ENCODE results near the gene SCMH1.

SCMH1 gene

DNA sequence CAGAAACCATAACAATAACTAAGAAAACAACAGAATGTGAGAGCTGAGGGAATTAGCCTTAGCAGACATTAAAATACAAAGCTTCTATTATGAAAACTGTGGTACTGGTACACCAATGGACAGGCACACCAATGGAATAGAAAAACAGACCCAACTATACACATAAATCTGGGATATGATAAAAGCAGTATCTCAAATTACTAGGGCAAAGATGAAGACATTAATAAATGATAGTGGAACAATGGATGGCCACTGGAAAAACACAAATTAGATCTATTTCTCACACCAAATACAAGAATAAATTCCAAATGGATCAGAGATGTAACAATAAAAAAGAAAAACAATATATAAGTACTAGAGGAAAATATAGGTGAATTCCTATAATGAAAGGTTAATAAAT, 155.2 kb downstream of the SCMH1 start:
- Histone ChIP-seq H3K4me3 (ENCODE audit: low read depth, low read length) (no peak overlapping the region), H3K36me3 (ENCODE audit: control insufficient read depth in 2 of 2, insufficient read depth in 1 of 2, low read length in 2 of 2) (peaks cover 0 to 4% of the 10 kb centered on the region in 2 experiments; a peak in 1 of 3 replicates), H3K27ac (ENCODE audit: extremely low read depth, low read depth, low read length) (no peak overlapping the region), H3K9me3 (ENCODE audit: control insufficient read depth, insufficient read depth, low read depth, low read length) (no peaks in the 10 kb centered on the region), H3K4me1 (ENCODE audit: control insufficient read depth, insufficient read depth, low read length) (no peaks in the 10 kb centered on the region)
- ChIA-PET CTCF (no interaction called here), POLR2A (interaction anchor here (0.6 to 0.7 kb wide), 2 partner anchors 14 to 349 kb away, joined by 3 read pairs; no protein-coding TSS in a partner anchor)
- TF ChIP-seq ZNF37A (tag by site-specific recombination; IDR thresholded peaks at IDR 0.05) (no peak), ZBTB17 (tag by site-specific recombination; IDR thresholded peaks at IDR 0.05) (peak; percentile 86)

DNA sequence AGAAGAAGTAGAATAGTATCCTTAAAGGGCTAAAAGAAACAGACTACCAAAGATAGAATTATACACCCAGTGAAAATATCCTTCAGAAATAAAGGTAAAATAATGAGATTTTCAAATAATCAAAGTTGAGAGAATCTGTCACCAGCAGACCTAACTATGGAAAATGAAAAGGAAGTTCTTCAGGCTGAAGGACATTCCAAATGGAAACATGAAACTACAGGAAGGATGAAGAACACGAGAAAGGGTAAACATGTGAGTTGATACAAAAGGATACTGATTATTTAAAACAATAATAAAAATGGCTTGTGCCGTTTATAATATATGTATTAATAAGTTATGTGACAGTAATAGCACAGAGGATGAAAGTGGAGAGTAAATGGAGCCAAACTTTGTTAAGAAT, 163.5 kb downstream of the SCMH1 start:
- ChIA-PET POLR2A (no interaction called here), CTCF (interaction anchor here (0.7 kb wide), 1 partner anchor 76 kb away, joined by 3 read pairs; no protein-coding TSS in a partner anchor)

DNA sequence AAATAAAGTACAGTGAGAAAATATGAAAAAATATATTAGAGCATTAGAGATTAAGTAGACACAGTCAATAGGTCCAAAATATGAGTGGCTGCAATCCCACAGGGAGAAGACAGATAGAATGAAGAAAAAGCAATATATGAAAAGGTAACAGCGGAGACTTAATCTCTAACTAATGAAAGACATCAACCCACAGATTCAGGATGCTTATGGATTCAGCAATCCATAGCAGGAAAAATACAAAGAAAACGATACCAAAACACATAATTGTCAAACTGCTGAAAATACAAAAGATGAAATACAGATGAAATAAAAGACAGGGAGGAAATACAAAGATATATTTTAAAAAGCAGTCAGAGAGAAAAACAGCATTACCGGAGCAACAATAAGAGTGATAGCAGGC, 163.9 kb downstream of the SCMH1 start:
- Histone ChIP-seq H3K9me3 (ENCODE audit: control insufficient read depth, insufficient read depth, low read depth, low read length) (no peaks in the 10 kb centered on the region), H3K36me3 (ENCODE audit: control insufficient read depth in 2 of 2, insufficient read depth in 1 of 2, low read length in 2 of 2) (peaks cover 0 to 12% of the 10 kb centered on the region in 2 experiments; a peak in 1 of 3 replicates), H3K4me3 (ENCODE audit: low read depth, low read length) (no peak overlapping the region), H3K4me1 (ENCODE audit: control insufficient read depth, insufficient read depth, low read length) (no peaks in the 10 kb centered on the region), H3K27ac (ENCODE audit: extremely low read depth, low read depth, low read length) (no peak overlapping the region)
- TF ChIP-seq ZFHX2 (tag by site-specific recombination; conservative IDR thresholded peaks at IDR 0.05): no peak
- TF ChIP-seq ZNF558 (tag by site-specific recombination; IDR thresholded peaks at IDR 0.05): peak; percentile 99
- CTCF ChIA-PET: no interaction called here
- POLR2A ChIA-PET: no interaction called here

More for the DNA sequence above, 163.5 kb downstream of the SCMH1 start:
- no peak for TF ChIP-seq ZNF114 (tag by site-specific recombination; IDR thresholded peaks at IDR 0.05)
- no peak for TF ChIP-seq ZFP37 (tag by site-specific recombination; IDR thresholded peaks at IDR 0.05)
- no peak for TF ChIP-seq ZNF514 (tag by site-specific recombination; IDR thresholded peaks at IDR 0.05)
- TF ChIP-seq ZNF830 (tag by site-specific recombination; IDR thresholded peaks at IDR 0.05; ENCODE audit: low read depth): no peak
- TF ChIP-seq, protein P1, sequence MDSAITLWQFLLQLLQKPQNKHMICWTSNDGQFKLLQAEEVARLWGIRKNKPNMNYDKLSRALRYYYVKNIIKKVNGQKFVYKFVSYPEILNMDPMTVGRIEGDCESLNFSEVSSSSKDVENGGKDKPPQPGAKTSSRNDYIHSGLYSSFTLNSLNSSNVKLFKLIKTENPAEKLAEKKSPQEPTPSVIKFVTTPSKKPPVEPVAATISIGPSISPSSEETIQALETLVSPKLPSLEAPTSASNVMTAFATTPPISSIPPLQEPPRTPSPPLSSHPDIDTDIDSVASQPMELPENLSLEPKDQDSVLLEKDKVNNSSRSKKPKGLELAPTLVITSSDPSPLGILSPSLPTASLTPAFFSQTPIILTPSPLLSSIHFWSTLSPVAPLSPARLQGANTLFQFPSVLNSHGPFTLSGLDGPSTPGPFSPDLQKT (IDR thresholded peaks at IDR 0.05; ENCODE audit: borderline replicate concordance, low read depth, low read length): no peak
- TF ChIP-seq ZNF529 (tag by site-specific recombination; IDR thresholded peaks at IDR 0.05; ENCODE audit: insufficient replicate concordance): no peak
- no peak for TF ChIP-seq ZNF843 (tag by site-specific recombination; IDR thresholded peaks at IDR 0.05)
- TF ChIP-seq ZIC2 (tag by site-specific recombination; IDR thresholded peaks at IDR 0.05): no peak
- TF ChIP-seq ZBTB20 (tag by site-specific recombination; IDR thresholded peaks at IDR 0.05): no peak
- TF ChIP-seq, protein P2, sequence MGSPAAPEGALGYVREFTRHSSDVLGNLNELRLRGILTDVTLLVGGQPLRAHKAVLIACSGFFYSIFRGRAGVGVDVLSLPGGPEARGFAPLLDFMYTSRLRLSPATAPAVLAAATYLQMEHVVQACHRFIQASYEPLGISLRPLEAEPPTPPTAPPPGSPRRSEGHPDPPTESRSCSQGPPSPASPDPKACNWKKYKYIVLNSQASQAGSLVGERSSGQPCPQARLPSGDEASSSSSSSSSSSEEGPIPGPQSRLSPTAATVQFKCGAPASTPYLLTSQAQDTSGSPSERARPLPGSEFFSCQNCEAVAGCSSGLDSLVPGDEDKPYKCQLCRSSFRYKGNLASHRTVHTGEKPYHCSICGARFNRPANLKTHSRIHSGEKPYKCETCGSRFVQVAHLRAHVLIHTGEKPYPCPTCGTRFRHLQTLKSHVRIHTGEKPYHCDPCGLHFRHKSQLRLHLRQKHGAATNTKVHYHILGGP (tag by site-specific recombination; IDR thresholded peaks at IDR 0.05): no peak
- TF ChIP-seq ZNF266 (tag by site-specific recombination; IDR thresholded peaks at IDR 0.05; ENCODE audit: low read depth): no peak
- no peak for TF ChIP-seq ZFP3 (tag by site-specific recombination; IDR thresholded peaks at IDR 0.05; ENCODE audit: low read depth)
- no peak for TF ChIP-seq ZNF350 (tag by site-specific recombination; IDR thresholded peaks at IDR 0.05)
- H3K36me3 ChIP-seq (ENCODE audit: control insufficient read depth in 2 of 2, insufficient read depth in 1 of 2, low read length in 2 of 2): peaks cover 0 to 8% of the 10 kb centered on the region in 2 experiments; a peak in 1 of 3 replicates
- H3K4me1 ChIP-seq (ENCODE audit: control insufficient read depth, insufficient read depth, low read length): no peaks in the 10 kb centered on the region
- H3K27ac ChIP-seq (ENCODE audit: extremely low read depth, low read depth, low read length): no peak overlapping the region
- H3K9me3 ChIP-seq (ENCODE audit: control insufficient read depth, insufficient read depth, low read depth, low read length): no peaks in the 10 kb centered on the region
- H3K4me3 ChIP-seq (ENCODE audit: low read depth, low read length): no peak overlapping the region

DNA sequence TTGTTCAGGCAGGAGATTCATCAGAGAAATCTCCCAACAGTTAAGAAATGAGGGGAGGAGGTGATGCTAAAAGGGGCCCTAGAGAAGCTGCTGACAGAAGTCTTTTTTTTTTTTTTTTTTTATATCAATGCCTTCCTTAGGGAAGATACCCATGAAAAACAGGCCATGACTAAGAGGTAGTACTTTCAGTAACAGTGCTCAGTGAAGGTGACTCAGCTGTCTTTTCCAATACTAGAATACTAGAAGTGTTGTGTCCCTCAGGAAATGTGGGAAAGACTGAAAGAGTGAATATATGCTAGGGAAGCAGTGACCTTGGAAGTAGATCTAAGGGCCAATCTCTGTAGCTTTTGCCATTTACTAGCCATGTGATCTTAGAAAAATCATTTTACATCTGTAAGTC, 168.1 kb downstream of the SCMH1 start:
- CTCF ChIA-PET: interaction anchor here (0.7 kb wide), 1 partner anchor 111 kb away, joined by 3 read pairs; no protein-coding TSS in a partner anchor
- POLR2A ChIA-PET: no interaction called here

More for the DNA sequence above, 168.1 kb downstream of the SCMH1 start:
- Histone ChIP-seq H3K9me3 (ENCODE audit: control insufficient read depth, insufficient read depth, low read depth, low read length) (no peaks in the 10 kb centered on the region), H3K4me1 (ENCODE audit: control insufficient read depth, insufficient read depth, low read length) (no peaks in the 10 kb centered on the region), H3K27ac (ENCODE audit: extremely low read depth, low read depth, low read length) (no peak overlapping the region), H3K36me3 (ENCODE audit: control insufficient read depth in 2 of 2, insufficient read depth in 1 of 2, low read length in 2 of 2) (peaks cover 3 to 40% of the 10 kb centered on the region in 2 experiments; a peak in 1 of 3 replicates), H3K4me3 (ENCODE audit: low read depth, low read length) (no peak overlapping the region)
- TF ChIP-seq, protein P3, sequence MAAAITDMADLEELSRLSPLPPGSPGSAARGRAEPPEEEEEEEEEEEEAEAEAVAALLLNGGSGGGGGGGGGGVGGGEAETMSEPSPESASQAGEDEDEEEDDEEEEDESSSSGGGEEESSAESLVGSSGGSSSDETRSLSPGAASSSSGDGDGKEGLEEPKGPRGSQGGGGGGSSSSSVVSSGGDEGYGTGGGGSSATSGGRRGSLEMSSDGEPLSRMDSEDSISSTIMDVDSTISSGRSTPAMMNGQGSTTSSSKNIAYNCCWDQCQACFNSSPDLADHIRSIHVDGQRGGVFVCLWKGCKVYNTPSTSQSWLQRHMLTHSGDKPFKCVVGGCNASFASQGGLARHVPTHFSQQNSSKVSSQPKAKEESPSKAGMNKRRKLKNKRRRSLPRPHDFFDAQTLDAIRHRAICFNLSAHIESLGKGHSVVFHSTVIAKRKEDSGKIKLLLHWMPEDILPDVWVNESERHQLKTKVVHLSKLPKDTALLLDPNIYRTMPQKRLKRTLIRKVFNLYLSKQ (tag by site-specific recombination; IDR thresholded peaks at IDR 0.05; ENCODE audit: borderline replicate concordance): no peak
- TF ChIP-seq EGR2 (tag by site-specific recombination; IDR thresholded peaks at IDR 0.05; ENCODE audit: low read depth) (no peak), HOXD13 (CRISPR knock-in tag; IDR thresholded peaks at IDR 0.05; ENCODE audit: borderline replicate concordance) (no peak), ZSCAN23 (tag by site-specific recombination; IDR thresholded peaks at IDR 0.05) (no peak), ZNF324 (tag by site-specific recombination; IDR thresholded peaks at IDR 0.05) (no peak), ZNF274 (IDR thresholded peaks at IDR 0.05; ENCODE audit: low read length) (no peak), ZNF274 (tag by site-specific recombination; IDR thresholded peaks at IDR 0.05; ENCODE audit: borderline replicate concordance) (no peak), ZNF791 (tag by site-specific recombination; IDR thresholded peaks at IDR 0.05) (no peak), ZNF24 (tag by site-specific recombination; IDR thresholded peaks at IDR 0.05) (no peak), GLI4 (tag by site-specific recombination; IDR thresholded peaks at IDR 0.05) (no peak)
